ENCODE results near the gene MFSD12.

DNA sequence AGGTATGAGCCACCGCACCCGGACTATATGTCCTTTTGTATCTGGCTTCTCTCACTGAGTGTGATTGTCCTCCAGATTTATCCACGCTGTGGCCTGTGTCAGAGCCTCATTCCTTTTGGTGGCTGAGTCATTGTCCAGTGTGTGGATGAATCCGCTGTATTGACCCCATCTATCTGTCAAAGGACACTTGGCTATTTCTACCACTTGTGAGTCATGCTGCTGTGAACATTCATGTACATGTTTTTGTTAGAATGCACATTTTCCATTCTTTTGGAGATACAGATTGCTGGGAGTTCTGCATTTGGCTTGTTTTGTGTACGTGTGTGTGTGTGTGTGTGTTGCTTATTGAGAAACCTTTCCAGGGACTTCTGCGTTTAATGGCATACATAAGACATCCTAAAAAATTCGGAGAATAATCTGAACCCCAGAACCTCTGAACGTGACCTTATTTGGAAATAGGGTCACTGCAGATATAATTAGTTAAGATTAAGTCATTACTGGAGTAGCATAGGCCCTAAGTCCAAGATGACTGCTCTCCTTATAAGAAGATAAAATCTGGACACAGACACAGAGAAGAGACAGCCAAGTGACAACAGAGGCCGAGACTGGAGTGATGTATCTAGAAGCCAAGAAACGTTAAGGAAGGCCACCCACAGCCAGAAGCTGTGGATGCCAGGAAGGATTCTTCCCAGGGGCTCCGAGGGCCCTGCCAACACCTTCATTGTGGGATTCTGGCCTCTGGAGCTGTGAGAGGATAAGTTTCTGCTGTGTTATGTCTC lies 23.0 kb upstream of the MFSD12 start:
- TF ChIP-seq, protein P1, sequence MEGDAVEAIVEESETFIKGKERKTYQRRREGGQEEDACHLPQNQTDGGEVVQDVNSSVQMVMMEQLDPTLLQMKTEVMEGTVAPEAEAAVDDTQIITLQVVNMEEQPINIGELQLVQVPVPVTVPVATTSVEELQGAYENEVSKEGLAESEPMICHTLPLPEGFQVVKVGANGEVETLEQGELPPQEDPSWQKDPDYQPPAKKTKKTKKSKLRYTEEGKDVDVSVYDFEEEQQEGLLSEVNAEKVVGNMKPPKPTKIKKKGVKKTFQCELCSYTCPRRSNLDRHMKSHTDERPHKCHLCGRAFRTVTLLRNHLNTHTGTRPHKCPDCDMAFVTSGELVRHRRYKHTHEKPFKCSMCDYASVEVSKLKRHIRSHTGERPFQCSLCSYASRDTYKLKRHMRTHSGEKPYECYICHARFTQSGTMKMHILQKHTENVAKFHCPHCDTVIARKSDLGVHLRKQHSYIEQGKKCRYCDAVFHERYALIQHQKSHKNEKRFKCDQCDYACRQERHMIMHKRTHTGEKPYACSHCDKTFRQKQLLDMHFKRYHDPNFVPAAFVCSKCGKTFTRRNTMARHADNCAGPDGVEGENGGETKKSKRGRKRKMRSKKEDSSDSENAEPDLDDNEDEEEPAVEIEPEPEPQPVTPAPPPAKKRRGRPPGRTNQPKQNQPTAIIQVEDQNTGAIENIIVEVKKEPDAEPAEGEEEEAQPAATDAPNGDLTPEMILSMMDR (IDR thresholded peaks at IDR 0.05): no peak
- no peak for TF ChIP-seq POLR2A (IDR thresholded peaks at IDR 0.05)

Data from heart left ventricle (tissue), 13 donors.